Measurements from ENCODE around the gene DHX57.

GRCh38 chr2:38900726-38901125 is 25.0 kb upstream of the DHX57 start:
- no peak for TF ChIP-seq POLR2A (IDR thresholded peaks at IDR 0.05)
- TF ChIP-seq, protein P1, sequence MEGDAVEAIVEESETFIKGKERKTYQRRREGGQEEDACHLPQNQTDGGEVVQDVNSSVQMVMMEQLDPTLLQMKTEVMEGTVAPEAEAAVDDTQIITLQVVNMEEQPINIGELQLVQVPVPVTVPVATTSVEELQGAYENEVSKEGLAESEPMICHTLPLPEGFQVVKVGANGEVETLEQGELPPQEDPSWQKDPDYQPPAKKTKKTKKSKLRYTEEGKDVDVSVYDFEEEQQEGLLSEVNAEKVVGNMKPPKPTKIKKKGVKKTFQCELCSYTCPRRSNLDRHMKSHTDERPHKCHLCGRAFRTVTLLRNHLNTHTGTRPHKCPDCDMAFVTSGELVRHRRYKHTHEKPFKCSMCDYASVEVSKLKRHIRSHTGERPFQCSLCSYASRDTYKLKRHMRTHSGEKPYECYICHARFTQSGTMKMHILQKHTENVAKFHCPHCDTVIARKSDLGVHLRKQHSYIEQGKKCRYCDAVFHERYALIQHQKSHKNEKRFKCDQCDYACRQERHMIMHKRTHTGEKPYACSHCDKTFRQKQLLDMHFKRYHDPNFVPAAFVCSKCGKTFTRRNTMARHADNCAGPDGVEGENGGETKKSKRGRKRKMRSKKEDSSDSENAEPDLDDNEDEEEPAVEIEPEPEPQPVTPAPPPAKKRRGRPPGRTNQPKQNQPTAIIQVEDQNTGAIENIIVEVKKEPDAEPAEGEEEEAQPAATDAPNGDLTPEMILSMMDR (IDR thresholded peaks at IDR 0.05) = no peak
